ENCODE measurements around the gene CCM2L. TPM values are rescaled to one million over a fixed set of nuclear protein-coding genes. Genes with fewer than 3 reads are reported as not detected.

Gene CCM2L
- polyA plus RNA-seq, 3 donors = not detected

GRCh38 chr20:32019156-32019510 is 8.9 kb downstream of the CCM2L start:
- peak overlapping the region in 1 of 3 experiments; percentile 78 for H3K4me3 ChIP-seq (replicated peaks in 1 of 3; ENCODE audit: low read depth in 2 of 3, low read length in 3 of 3)
- TF ChIP-seq CTCF (IDR thresholded peaks at IDR 0.05) = no peak
- intact Hi-C loops (cut with micrococcal nuclease) = no loop called here
- Mint-ChIP-seq H3K4me3 (peak overlapping the region; percentile 79 to 91), H3K27ac (no peak overlapping the region), H3K36me3 (peaks cover 7 to 11% of the 10 kb centered on the region in 2 donors), H3K27me3 (ENCODE audit: low read depth in 3 of 3) (peaks cover 68 to 89% (median 78%) of the 10 kb centered on the region in 3 donors), H3K4me1 (peaks cover 16% of the 10 kb centered on the region), H3K9me3 (peaks cover 0 to 18% (median 12%) of the 10 kb centered on the region in 7 donors)
- H3K79me2 ChIP-seq (ENCODE audit: insufficient read depth, low read length) = no peaks in the 10 kb centered on the region
- H3K9ac ChIP-seq (ENCODE audit: insufficient read depth, low read length, poor library complexity, severe bottlenecking) = no peak overlapping the region
- H3K27me3 ChIP-seq (ENCODE audit: control insufficient read depth in 2 of 2, insufficient read depth in 2 of 2, low read length in 2 of 2) = peaks cover 47 to 76% of the 10 kb centered on the region in 2 donors
- H4K20me1 ChIP-seq (ENCODE audit: insufficient read depth, low read length) = no peaks in the 10 kb centered on the region
- peaks cover 0 to 14% of the 10 kb centered on the region in 2 donors for H3K9me3 ChIP-seq (replicated peaks in 1 of 2; ENCODE audit: control insufficient read depth in 1 of 2, insufficient read depth in 1 of 2, low read length in 2 of 2)
- H2AFZ ChIP-seq (ENCODE audit: insufficient read depth, low read depth, low read length, poor library complexity, severe bottlenecking) = no peak overlapping the region
- H3K36me3 ChIP-seq (replicated peaks in 1 of 2; ENCODE audit: control insufficient read depth in 1 of 2, insufficient read depth in 2 of 2, low read length in 2 of 2) = no peaks in the 10 kb centered on the region
- WGBS (ENCODE audit: insufficient coverage) = 2% methylated on average over 41 of the region's 42 CpGs
- peaks cover 12 to 16% of the 10 kb centered on the region in 2 donors for H3K4me1 ChIP-seq (ENCODE audit: control insufficient read depth in 1 of 2, insufficient read depth in 2 of 2, low read length in 2 of 2)
- no peak for DNase-seq
- H3K27ac ChIP-seq (ENCODE audit: low read depth in 1 of 2, low read length in 2 of 2) = no peak overlapping the region
- H3K4me2 ChIP-seq (replicated peaks; ENCODE audit: extremely low read depth, low read length, poor library complexity, severe bottlenecking) = peak overlapping the region; percentile 89

GRCh38 chr20:32019563-32020463 is 9.6 kb downstream of the CCM2L start:
- DNase-seq = no peak
- peak overlapping the region in 1 of 3 experiments; percentile 78 for H3K4me3 ChIP-seq (replicated peaks in 1 of 3; ENCODE audit: low read depth in 2 of 3, low read length in 3 of 3)
- peaks cover 0 to 14% of the 10 kb centered on the region in 2 donors for H3K9me3 ChIP-seq (replicated peaks in 1 of 2; ENCODE audit: control insufficient read depth in 1 of 2, insufficient read depth in 1 of 2, low read length in 2 of 2)
- no peaks in the 10 kb centered on the region for H4K20me1 ChIP-seq (ENCODE audit: insufficient read depth, low read length)
- H3K27me3 Mint-ChIP-seq (ENCODE audit: low read depth in 3 of 3) = peaks cover 70 to 83% (median 74%) of the 10 kb centered on the region in 3 donors
- intact Hi-C loops (cut with micrococcal nuclease) = no loop called here
- no peak overlapping the region for H3K27ac ChIP-seq (ENCODE audit: low read depth in 1 of 2, low read length in 2 of 2)
- H3K27me3 ChIP-seq (ENCODE audit: control insufficient read depth in 2 of 2, insufficient read depth in 2 of 2, low read length in 2 of 2) = peaks cover 47 to 73% of the 10 kb centered on the region in 2 donors
- 32% methylated on average over 6 of the region's 11 CpGs for WGBS (ENCODE audit: insufficient coverage)
- peaks cover 12 to 16% of the 10 kb centered on the region in 2 donors for H3K4me1 ChIP-seq (ENCODE audit: control insufficient read depth in 1 of 2, insufficient read depth in 2 of 2, low read length in 2 of 2)
- H3K4me2 ChIP-seq (replicated peaks; ENCODE audit: extremely low read depth, low read length, poor library complexity, severe bottlenecking) = peak overlapping the region; percentile 89
- no peaks in the 10 kb centered on the region for H3K36me3 ChIP-seq (replicated peaks in 1 of 2; ENCODE audit: control insufficient read depth in 1 of 2, insufficient read depth in 2 of 2, low read length in 2 of 2)
- no peaks in the 10 kb centered on the region for H3K79me2 ChIP-seq (ENCODE audit: insufficient read depth, low read length)
- TF ChIP-seq CTCF (IDR thresholded peaks at IDR 0.05) = no peak
- H3K27ac Mint-ChIP-seq = peak overlapping the region in 2 of 7 donors; percentile 39 to 59
- peaks cover 7 to 11% of the 10 kb centered on the region in 2 donors for H3K36me3 Mint-ChIP-seq
- no peak overlapping the region for H3K9ac ChIP-seq (ENCODE audit: insufficient read depth, low read length, poor library complexity, severe bottlenecking)
- peak overlapping the region; percentile 79 to 91 for H3K4me3 Mint-ChIP-seq
- H3K9me3 Mint-ChIP-seq = peaks cover 0 to 18% (median 12%) of the 10 kb centered on the region in 7 donors
- H3K4me1 Mint-ChIP-seq = peaks cover 16% of the 10 kb centered on the region
- no peak overlapping the region for H2AFZ ChIP-seq (ENCODE audit: insufficient read depth, low read depth, low read length, poor library complexity, severe bottlenecking)

Measured in CD14-positive monocyte (primary cell).